ENCODE data around the gene DGCR6L.
"Not testable (repeated sequence)": the region's sequence is repeated elsewhere in the genome, so short reads cannot be mapped to it uniquely, and the experiment has no call there.

Gene DGCR6L

DNA sequence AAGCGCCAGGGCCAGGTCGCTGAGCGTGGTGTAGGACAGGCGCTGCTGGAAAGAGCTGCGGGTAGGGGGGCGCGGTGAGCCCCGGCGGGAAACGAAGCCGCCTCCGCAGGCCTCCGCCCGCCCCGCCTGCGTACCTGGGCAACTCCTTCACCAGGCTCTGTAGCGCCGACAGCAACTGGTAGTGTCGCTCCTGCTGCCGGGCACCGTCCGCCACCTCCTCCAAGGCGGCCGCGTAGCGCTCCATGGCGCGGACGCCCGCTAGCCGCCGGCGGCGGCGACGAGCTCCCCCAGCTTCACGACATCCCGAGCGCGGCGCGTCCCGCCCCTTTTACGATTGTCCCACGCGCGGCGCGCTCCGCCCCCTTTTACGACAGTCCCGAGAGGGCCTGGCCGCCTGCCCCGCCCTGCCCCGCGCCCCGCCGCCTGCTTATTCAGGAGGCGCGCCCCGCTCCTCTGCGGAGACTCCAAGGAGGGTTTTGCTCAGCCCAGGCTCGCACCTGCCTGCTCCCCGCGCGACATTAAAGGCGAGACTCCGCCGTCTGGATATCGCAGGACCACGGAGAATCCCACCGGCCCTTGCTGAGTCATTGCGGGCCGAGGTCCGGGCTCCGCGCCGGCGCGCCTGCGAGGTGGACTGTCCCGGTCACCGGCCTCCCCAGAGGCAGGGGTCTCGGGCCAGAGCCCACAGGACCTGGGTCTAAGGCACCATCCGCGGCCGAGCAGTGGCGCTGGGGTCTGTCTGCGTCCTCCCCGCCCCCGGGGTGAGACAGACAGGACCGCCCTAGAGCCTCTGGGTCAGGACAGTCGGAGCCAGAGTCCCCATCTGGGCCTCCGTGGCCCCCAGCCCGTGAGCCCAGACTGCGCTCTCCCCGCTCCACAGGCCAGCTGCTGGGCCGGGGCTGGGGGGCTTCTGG, at the start of gene DGCR6L:
Gene DGCR6L (minus strand): TSS at position 316 of the 914 bp plus-strand sequence. CDS start 72 bp downstream, at position 244.
- peak; percentile 95 to 97 for DNase-seq

DNA sequence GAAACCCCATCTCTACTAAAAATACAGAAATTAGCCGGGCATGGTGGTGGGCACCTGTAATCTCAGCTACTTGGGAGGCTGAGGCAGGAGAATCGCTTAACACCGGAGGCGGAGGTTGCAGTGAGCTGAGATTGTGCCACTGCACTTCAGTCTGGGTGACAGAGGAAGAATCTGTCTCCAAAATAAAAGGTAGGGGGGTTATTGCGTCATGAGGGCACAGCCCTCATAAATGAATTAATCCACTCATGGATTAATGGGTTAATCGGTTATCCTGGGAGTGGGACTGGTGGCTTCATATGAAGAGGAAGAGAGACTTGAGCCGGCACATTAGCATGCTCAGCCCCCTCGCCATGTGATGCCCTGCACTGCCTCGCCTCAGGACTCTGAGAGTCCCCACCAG, 49.0 kb upstream of the DGCR6L start:
- not testable (repeated sequence) for DNase-seq

DNA sequence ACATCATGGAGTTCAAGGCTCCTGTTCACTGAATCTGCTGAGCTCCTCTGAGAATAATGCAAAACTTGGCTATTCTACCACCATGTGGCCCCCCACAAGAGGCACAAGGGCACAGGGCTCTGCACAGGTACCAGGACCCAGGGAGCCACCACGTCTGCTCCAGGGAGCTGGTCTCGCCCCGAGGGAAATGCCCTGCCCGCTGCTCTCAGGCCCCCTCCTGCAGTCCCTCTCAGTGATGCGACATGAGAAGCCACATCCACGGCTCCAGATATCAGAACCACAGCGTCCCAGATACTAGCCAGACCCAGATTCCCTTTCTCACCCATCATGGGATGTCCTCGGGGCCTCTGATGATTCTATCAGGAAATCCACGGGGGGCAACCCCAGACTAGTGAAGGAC, 47.0 kb upstream of the DGCR6L start:
- not testable (repeated sequence) for DNase-seq

DNA sequence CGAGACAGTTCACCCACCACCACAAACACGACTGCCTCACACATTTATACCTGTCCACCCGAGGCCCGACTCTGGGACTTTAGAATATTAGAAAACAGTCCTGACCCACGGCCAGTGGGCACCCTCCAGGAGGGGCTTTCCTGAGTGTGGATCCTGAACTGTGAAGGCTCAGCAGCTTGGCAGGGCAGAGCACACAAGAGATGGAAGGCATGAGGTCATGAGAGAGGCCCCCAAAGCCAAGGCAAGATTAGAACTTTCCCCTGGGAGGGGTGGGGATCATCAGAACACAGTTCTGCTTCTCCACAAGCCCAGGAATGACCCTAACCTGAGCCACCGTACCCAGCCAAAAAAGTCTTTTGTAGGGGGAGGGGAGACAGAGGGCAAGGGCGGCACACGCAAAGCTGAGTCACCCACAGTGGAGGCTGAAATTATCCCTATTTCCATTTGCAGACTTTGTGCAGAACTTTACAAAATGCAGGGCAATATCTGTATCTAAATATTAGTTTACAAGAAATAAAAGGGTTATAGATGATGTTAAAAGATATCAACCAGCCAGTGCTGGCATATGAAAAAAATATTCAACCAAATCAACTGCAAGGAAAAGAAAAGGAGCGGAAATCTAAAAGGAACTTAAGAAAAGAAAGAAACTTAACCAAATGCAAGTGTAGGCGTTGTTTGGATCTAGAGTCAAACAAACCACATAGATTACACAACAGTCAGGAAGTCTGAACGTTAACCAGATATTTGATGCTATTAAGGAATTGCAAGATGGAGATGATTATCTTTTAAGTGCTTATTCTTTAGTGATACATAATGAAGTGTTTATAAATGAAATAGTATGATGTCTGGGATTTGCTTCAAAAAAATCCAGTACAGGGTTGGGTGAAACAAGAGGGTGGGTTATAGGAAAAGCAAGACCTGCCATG, 44.7 kb upstream of the DGCR6L start:
- DNase-seq, result not testable (repeated sequence)

DNA sequence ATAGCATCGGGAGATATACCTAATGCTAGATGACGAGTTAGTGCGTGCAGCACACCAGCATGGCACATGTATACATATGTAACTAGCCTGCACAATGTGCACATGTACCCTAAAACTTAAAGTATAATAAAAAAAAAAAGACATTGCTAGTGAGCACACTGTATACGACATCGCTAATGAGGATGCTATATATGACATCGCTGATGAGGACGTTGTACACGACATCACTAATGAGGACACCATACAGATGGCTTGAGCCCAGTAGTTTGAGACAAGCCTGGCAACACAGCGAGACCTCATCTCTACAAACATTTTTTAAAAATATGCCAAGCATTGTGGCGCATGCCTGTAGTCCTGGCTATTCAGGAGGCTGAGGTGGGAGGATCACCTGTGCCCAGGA, 42.5 kb upstream of the DGCR6L start:
- DNase-seq, result not testable (repeated sequence)

DNA sequence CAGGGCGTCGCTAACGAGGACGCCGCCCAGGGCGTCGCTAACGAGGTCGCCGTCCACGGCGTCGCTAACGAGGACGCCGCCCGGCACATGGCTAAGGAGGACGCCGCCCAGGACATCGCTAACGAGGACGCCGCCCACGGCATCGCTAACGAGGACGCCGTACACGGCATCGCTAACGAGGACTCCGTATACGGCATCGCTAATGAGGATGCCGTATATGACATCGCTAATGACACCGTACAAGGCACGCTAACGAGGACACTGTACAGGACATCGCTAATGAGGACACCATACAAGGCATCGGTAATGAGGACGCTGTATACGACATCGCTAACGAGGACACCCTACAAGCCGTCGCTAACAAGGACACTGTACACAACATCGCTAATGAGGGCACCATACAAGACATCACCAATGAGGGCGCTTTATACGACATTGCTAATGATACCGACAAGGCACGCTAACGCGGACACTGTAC, 41.9 kb upstream of the DGCR6L start:
- DNase-seq, result not testable (repeated sequence)

DNA sequence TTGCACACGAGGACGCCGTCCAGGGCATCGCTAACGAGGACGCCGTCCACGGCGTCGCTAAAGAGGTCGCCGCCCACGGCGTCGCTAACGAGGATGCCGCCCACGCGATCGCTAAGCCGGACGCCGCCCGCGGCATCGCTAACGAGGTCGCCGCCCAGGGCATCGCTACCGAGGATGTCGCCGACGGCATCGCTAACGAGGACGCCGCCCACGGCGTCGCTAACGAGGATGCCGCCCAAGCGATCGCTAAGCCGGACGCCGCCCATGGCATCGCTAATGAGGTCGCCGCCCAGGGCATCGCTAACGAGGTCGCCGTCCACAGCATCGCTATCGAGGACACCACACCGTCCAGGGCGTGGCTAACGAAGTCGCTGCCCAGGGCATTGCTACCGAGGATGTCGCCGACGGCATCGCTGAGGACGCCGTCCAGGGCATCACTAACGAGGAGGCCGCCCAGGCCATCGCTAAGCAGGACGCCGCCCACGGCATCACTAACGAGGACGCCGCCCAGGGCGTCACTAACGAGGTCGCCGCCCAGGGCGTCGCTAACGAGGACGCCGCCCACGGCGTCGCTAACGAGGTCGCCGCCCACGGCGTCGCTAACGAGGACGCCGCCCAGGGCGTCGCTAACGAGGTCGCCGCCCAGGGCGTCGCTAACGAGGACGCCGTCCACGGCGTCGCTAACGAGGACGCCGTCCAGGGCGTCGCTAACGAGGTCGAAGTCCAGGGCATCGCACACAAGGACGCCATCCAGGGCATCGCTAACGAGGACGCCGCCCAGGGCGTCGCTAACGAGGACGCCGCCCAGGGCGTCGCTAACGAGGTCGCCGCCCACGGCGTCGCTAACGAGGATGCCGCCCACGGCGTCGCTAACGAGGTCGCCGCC, 41.2 kb upstream of the DGCR6L start:
- DNase-seq, result not testable (repeated sequence)

DNA sequence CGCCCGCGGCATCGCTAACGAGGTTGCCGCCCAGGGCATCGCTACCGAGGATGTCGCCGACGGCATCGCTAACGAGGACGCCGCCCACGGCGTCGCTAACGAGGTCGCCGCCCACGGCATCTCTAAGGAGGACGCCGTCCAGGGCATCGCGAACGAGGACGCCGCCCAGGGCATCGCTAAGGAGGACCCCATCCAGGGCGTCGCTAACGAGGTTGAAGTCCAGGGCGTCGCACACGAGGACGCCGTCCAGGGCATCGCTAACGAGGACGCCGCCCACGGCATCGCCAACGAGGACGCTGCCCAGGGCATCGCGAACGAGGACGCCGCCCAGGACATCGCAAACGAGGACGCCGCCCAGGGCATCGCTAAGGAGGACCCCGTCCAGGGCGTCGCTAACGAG, 40.4 kb upstream of the DGCR6L start:
- not testable (repeated sequence) for DNase-seq

DNA sequence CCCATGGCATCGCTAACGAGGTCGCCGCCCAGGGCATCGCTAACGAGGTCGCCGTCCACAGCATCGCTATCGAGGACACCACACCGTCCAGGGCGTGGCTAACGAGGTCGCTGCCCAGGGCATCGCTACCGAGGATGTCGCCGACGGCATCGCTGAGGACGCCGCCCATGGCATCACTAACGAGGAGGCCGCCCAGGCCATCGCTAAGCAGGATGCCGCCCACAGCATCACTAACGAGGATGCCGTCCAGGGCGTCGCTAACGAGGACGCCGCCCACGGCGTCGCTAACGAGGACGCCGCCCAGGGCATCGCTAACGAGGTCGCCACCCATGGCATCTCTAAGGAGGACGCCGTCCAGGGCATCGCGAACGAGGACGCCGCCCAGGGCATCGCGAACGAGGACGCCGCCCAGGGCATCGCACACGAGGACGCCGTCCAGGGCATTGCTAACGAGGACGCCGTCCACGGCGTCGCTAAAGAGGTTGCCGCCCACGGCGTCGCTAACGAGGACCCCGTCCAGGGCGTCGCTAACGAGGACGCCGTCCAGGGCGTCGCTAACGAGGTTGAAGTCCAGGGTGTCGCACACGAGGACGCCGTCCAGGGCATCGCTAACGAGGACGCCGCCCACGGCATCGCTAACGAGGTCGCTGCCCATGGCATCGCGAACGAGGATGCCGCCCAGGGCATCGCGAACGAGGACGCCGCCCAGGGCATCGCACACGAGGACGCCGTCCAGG, 38.8 kb upstream of the DGCR6L start:
- not testable (repeated sequence) for DNase-seq

DNA sequence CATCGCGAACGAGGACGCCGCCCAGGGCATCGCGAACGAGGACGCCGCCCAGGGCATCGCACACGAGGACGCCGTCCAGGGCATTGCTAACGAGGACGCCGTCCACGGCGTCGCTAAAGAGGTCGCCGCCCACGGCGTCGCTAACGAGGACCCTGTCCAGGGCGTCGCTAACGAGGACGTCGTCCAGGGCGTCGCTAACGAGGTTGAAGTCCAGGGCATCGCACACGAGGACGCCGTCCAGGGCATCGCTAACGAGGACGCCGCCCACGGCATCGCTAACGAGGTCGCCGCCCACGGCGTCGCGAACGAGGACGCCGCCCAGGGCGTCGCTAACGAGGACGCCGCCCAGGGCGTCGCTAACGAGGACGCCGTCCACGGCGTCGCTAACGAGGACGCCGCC, 38.1 kb upstream of the DGCR6L start:
- not testable (repeated sequence) for DNase-seq

DNA sequence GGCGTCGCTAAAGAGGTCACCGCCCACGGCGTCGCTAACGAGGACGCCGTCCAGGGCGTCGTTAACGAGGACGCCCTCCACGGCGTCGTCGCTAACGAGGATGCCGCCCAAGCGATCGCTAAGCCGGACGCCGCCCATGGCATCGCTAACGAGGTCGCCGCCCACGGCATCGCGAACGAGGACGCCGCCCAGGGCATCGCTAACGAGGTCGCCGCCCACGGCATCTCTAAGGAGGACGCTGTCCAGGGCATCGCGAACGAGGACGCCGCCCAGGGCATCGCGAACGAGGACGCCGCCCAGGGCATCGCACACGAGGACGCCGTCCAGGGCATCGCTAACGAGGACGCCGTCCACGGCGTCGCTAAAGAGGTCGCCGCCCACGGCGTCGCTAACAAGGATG, 37.0 kb upstream of the DGCR6L start:
- not testable (repeated sequence) for DNase-seq

DNA sequence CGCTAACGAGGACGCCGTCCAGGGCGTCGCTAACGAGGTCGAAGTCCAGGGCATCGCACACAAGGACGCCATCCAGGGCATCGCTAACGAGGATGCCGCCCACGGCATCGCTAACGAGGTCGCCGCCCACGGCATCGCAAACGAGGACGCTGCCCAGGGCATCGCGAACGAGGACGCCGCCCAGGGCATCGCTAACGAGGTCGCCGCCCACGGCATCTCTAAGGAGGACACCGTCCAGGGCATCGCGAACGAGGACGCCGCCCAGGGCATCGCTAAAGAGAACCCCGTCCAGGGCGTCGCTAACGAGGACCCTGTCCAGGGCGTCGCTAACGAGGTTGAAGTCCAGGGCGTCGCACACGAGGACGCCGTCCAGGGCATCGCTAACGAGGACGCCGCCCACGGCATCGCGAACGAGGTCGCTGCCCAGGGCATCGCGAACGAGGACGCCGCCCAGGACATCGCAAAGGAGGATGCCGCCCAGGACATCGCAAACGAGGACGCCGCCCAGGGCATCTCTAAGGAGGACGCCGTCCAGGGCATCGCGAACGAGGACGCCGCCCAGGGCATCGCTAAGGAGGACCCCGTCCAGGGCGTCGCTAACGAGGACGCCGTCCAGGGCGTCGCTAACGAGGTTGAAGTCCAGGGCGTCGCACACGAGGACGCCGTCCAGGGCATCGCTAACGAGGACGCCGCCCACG, 36.2 kb upstream of the DGCR6L start:
- not testable (repeated sequence) for DNase-seq

DNA sequence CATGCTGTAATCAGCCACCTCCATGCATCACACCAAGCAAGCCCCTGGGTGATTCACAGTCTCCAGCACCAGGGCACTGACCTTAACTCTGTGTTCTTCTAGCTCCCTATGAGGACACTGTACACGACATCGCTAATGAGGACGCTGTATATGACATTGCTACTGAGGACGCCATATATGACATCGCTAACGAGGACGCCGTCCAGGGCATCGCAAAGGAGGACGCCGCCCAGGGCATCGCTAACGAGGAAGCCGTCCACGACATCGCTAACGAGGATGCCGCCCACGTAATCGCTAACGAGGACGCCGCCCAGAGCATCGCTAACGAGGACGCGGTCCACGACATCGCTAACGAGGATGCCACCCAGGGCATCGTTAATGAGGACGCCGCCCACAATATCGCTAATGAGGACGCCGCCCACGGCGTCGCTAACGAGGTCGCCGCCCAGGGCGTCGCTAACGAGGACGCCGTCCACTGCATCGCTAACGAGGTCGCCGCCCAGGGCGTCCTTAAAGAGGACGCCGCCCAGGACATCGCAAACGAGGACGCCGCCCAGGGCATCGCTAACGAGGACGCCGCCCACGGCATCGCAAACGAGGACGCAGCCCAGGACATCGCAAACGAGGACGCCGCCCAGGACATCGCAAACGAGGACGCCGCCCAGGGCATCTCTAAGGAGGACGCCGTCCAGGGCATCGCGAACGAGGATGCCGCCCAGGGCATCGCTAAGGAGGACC, 34.5 kb upstream of the DGCR6L start:
- DNase-seq, result no peak

DNA sequence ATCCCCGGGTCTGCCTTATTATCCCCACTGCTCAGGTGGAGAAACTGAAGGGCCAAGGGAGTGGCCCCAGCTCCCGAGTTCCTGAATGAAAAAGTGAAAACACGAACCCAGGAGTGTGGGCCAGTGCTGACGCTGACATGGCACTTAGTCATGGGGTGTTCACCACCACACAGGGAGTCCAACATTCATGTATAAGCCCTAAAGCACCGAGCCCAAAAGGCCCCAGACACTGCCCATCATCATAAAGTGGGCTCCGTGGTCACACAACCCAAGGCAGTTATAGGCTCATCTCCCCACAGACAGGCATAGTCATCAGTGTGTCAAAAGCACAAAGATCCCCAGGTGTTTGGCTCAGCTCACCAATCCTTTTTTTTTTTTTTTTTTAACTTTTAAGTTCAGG, 32.7 kb upstream of the DGCR6L start:
- not testable (repeated sequence) for DNase-seq

DNA sequence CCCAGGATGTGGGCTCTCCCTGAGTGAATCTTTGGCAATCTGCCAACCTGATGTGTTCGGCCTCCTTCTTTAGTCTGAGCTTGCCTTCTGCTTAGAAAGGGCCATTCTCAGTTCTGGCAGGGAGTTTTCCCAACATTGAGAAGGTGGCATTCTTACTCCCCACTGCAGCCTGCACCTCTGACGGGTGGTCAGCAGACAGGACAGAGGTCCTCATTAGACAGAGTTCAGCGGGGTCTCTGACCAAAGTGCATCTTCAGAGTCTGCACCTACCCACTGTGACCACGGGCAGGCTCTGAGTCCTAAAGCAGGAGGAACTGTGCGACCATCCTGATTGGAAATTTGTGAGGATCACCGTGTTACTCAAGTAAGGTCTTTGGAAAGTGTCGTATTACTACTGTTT, 26.7 kb upstream of the DGCR6L start:
- DNase-seq, result not testable (repeated sequence)

DNA sequence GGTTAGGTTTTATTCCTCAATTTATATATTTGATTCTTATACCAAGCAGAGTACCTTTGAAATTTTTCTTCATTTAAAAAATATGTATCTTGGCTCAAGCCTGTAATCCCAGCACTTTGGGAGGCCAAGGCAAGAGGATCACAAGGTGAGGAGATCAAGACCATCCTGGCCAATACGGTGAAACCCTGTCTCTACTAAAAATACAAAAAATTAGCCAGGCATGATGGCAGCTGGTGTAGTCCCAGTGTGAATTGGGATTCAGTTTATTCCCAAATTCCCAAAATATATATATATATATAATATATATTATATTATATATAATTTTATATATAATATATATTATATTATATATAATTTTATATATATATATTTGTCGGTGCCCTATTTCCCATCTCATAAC, 18.4 kb upstream of the DGCR6L start:
- not testable (repeated sequence) for DNase-seq

DNA sequence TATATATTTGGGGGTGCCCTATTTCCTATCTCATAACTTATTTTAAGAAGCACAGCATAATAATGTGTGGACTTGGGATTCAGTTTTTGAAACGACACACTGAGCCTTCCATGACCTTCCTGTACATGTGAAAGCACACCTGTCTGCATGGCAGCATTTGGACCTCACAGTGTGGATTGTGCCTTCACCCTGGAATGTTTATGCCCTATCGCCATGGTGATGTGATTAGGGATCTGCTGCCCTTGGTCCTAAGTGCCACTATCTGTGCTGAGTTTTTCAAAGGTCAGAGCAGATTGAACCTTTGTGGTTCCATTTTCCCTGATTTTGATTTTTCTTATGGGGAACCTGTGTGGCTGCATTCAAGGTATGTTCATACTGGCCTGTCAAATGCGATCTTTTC, 17.9 kb upstream of the DGCR6L start:
- not testable (repeated sequence) for DNase-seq

DNA sequence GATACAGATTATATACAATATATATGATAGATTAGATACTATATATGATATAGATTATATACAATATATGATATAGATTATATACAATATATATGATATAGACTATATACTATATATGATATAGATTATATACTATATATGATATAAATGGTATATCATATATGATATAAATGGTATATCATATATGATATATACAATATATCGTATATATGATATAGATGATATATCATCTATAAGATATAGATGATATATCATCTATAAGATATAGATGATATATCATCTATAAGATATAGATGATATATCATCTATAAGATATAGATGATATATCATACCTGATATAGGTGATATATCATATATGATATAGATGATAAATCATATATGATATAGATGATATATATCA, 16.7 kb upstream of the DGCR6L start:
- DNase-seq, result not testable (repeated sequence)

DNA sequence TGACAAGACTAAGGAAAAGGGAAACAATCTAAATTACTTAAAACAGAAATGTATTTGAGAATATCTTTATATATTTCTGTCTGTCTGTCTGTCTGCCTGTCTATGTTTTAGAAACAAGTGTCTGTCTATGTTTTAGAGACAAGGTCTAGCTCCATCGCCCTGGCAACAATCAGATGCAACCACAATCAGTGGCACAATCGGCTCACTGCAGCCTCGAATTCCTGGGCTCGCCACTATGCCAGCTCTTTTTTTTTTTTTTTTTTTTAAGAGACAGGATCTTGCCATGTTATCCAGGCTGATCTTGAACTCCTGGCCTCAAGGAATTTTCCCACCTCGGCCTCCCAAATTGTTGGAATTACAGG, 8.7 kb upstream of the DGCR6L start:
- DNase-seq, result peak; percentile 37 to 47

DNA sequence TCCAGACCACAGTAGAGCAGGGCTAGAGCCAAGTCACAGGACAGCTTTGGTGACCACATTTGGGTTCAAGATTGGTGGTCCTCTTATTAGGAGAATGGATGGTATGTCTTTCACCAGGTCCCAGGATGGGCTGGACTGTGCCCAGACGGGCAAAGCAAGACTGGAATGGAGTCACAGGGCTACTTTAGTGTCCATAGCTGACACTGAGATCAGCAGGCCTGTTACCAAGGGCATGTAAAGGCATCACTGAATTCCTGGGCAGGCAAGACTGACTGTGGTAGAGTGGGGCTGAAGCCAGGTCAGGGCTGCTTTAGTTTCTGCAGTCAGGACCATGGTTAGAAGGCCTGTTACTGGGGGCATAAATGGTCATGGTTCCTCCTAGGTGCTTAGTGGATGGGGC, 6.1 kb upstream of the DGCR6L start:
- DNase-seq, result not testable (repeated sequence)

Data from CD4-positive, alpha-beta T cell treated with Interleukin-1 beta for 1 hour (primary cell).